SU-DHL-6 (cell line): ENCODE results near the gene RAI1.

Experiments used
- EZH2phosphoT487 ChIP-seq: fragments of 200-600 bp; sonication (generic), shearing (Covaris generic); conservative IDR thresholded peaks from 2 replicates; pipeline ENCODE4 v1.6.1; 2018; ENCODE audit warnings: mild to moderate bottlenecking, antibody characterized with exemption, low read length, moderate library complexity, mixed read lengths
- TF ChIP-seq, protein P1 (sequence below): fragments of 200-600 bp; sonication (generic); IDR thresholded peaks from one replicate; pipeline ENCODE4 v1.5.1; 2017; ENCODE audit warnings: antibody characterized with exemption, mild to moderate bottlenecking, low read length, moderate library complexity; ENCODE audit not compliant: insufficient read depth, poor library complexity, severe bottlenecking

DNA sequence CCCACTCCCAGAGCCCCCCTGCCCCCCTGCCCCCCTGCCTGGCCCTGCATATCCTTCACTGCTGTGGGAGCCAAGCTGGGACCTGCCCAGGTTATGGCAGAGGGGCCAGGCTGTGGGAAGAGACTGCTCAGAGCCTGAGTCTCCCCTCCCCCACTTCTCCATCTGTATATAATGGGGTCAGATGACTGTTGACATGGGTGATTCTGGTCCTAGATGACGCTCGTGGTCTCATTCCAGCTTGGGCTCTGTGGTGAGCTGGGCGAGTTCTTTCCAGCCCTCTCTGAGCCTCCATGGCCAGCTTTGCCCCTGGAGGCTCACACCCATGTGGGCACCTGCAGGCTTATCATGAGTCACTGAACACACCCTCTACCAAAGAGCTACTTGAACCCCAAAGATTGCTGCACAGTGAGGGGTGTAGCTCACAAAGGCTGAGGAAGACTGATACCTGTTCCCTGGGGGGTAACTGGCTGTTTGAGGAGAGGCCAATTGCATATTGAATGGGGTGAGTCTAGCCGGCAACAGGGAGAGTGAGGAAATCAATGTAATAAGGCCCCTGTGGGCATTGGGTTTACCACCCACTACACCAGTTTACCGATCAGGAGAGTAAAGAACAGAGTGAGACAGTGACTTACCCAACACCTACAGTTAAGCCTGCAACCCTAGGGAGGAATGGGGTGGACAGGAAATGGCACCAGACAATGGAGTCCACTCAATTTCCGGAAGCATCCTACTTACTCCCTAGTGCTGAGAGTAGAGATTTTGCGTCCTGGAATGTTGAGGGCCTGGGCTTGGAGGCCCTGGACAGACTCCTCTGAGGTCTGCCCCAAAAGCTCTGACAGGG is 159.7 kb downstream of the RAI1 start:
- TF ChIP-seq, protein P1, sequence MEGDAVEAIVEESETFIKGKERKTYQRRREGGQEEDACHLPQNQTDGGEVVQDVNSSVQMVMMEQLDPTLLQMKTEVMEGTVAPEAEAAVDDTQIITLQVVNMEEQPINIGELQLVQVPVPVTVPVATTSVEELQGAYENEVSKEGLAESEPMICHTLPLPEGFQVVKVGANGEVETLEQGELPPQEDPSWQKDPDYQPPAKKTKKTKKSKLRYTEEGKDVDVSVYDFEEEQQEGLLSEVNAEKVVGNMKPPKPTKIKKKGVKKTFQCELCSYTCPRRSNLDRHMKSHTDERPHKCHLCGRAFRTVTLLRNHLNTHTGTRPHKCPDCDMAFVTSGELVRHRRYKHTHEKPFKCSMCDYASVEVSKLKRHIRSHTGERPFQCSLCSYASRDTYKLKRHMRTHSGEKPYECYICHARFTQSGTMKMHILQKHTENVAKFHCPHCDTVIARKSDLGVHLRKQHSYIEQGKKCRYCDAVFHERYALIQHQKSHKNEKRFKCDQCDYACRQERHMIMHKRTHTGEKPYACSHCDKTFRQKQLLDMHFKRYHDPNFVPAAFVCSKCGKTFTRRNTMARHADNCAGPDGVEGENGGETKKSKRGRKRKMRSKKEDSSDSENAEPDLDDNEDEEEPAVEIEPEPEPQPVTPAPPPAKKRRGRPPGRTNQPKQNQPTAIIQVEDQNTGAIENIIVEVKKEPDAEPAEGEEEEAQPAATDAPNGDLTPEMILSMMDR, result no peak
- TF ChIP-seq EZH2phosphoT487, result no peak
